Kidney (tissue), 14 donors: ENCODE results near the gene LRRC8C. TPM values are rescaled to one million over a fixed set of nuclear protein-coding genes. Genes with fewer than 3 reads are reported as not detected.

Experiments
- DNase-seq, 5 donors: peaks; one replicate each; pipeline ENCODE4 v3.0.0-alpha.2; 2013 to 2020
- FAIRE-seq: peaks from 2 replicates; lab custom pipeline; 2012; peaks lifted over from hg19 to GRCh38; lab: Jason Lieb, UNC
- H3K27ac ChIP-seq, 2 donors: one replicate each; pipeline ENCODE4 v1.7.0; 2013; ENCODE audit warnings: low read depth in 2 of 2, low read length in 2 of 2, inconsistent platforms in 1 of 2
- H3K27me3 ChIP-seq: one replicate; pipeline ENCODE4 v1.7.1; 2013; ENCODE audit warnings: low read length, inconsistent platforms; ENCODE audit not compliant: control insufficient read depth, insufficient read depth
- H3K36me3 ChIP-seq, 3 donors: one replicate each; pipeline versions ENCODE4 v1.7.0 to v1.7.1; 2013; ENCODE audit warnings: low read length in 3 of 3, control low read depth in 1 of 3, inconsistent platforms in 1 of 3; ENCODE audit not compliant: insufficient read depth in 3 of 3, control insufficient read depth in 2 of 3
- H3K4me1 ChIP-seq, 3 donors: one replicate each; pipeline versions ENCODE4 v1.7.0 to v1.7.1; 2013; ENCODE audit warnings: low read length in 3 of 3, inconsistent platforms in 1 of 3, low read depth in 1 of 3; ENCODE audit not compliant: control insufficient read depth in 2 of 3, insufficient read depth in 2 of 3
- H3K4me3 ChIP-seq, 3 donors: one replicate each; pipeline versions ENCODE4 v1.7.0 to v1.8.1; 2013; ENCODE audit warnings: low read length in 3 of 3, control low read depth in 1 of 3, inconsistent platforms in 1 of 3
- H3K9ac ChIP-seq, 3 donors: one replicate each; pipeline versions ENCODE4 v1.7.0 to v1.7.1; 2013; ENCODE audit warnings: low read length in 3 of 3, control low read depth in 1 of 3, inconsistent platforms in 1 of 3
- H3K9me3 ChIP-seq, 3 donors: one replicate each; pipeline versions ENCODE4 v1.7.0 to v1.7.1; 2013; ENCODE audit warnings: low read length in 3 of 3, control low read depth in 1 of 3, inconsistent platforms in 1 of 3; ENCODE audit not compliant: control insufficient read depth in 2 of 3, insufficient read depth in 1 of 3
- CTCF ChIP-seq: IDR thresholded peaks from 3 replicates; pipeline ENCODE4 v1.5.1; 2012; ENCODE audit warnings: mild to moderate bottlenecking, moderate library complexity, borderline replicate concordance; ENCODE audit not compliant: insufficient read depth; ENCODE audit errors: extremely low read depth
- intact Hi-C: fragments of 100-400 bp; cut with DNase I; formaldehyde crosslinking; loops from one replicate; pipeline ENCODE4 v1.11.1; 2022
- polyA plus RNA-seq: library from polyadenylated mRNA; stranded (reverse); fragments of 350-450 nt; fragmentation: Illumina TruSeq; extraction: RNeasy Lipid Tissue Mini Kit (QIAGEN cat#74804); gene quantifications from one replicate; pipeline ENCODE4 v1.2.3, GENCODE V29; 2014; ENCODE audit warnings: low read depth, low replicate concordance; ENCODE audit not compliant: insufficient read depth
- total RNA-seq: library from RNA; stranded (reverse); fragmentation: NEBNext Ultra II Directional; extraction: Animal tissue kit (Norgen Biotek cat#: 25700); gene quantifications from one replicate; pipeline ENCODE4 v1.2.1, GENCODE V29; 2021
- donor health status: control.
- donor health status: control.
- donor health status: control.
- donor health status: control.
- donor health status: control.
- donor health status: DM: yes; HTN: yes; CAD: no.
- donor health status: Normal renal cell carcinoma (clear cell type).

Gene LRRC8C
- total and polyA plus RNA-seq, 2 donors from 2014 or later: 2.6 to 12.7 TPM

- no peak for FAIRE-seq
Observed at GRCh38 chr1:89699451-89699986, 66.6 kb downstream of the LRRC8C start.

GRCh38 chr1:89701746-89702241, 68.9 kb downstream of the LRRC8C start:
- Histone ChIP-seq H3K4me3 (no peak overlapping the region), H3K27ac (no peak overlapping the region), H3K4me1 (peaks cover 0 to 2% (median 0%) of the 10 kb centered on the region in 3 donors), H3K9ac (no peak overlapping the region), H3K9me3 (no peaks in the 10 kb centered on the region), H3K27me3 (no peaks in the 10 kb centered on the region), H3K36me3 (no peaks in the 10 kb centered on the region)
- FAIRE-seq (no peak), DNase-seq (no peak)
- TF ChIP-seq CTCF: no peak
- intact Hi-C loops: no loop called here

More at GRCh38 chr1:89699451-89699986, 66.6 kb downstream of the LRRC8C start:
- intact Hi-C loops: no loop called here
- no peak for TF ChIP-seq CTCF
- H3K27ac ChIP-seq: no peak overlapping the region
- no peak overlapping the region for H3K4me3 ChIP-seq
- H3K4me1 ChIP-seq: peaks cover 0 to 2% (median 0%) of the 10 kb centered on the region in 3 donors
- H3K9ac ChIP-seq: no peak overlapping the region
- H3K9me3 ChIP-seq: no peaks in the 10 kb centered on the region
- H3K36me3 ChIP-seq: no peaks in the 10 kb centered on the region
- no peak for DNase-seq
- H3K27me3 ChIP-seq: no peaks in the 10 kb centered on the region

GRCh38 chr1:89702520-89703045, 69.7 kb downstream of the LRRC8C start:
- DNase-seq (no peak), FAIRE-seq (no peak)
- Histone ChIP-seq H3K27me3 (no peaks in the 10 kb centered on the region), H3K36me3 (no peaks in the 10 kb centered on the region), H3K27ac (no peak overlapping the region), H3K4me3 (no peak overlapping the region), H3K9me3 (no peaks in the 10 kb centered on the region), H3K4me1 (peaks cover 0 to 2% (median 0%) of the 10 kb centered on the region in 3 donors), H3K9ac (no peak overlapping the region)
- intact Hi-C loops: no loop called here
- no peak for TF ChIP-seq CTCF
